Cardiac septum (tissue), 1 donor: Measurements from ENCODE around the gene ATP4B. TPM values are rescaled to one million over a fixed set of nuclear protein-coding genes. Genes with fewer than 3 reads are reported as not detected.
A peak's percentile ranks its signal among the peaks of the same experiment; 100 is the strongest.

ENCODE experiments used
- DNase-seq: peaks from one replicate; pipeline ENCODE4 v3.0.0-alpha.2; 2020; ENCODE audit warnings: low spot score
- intact Hi-C: fragments of 100-400 bp; cut with DNase I; formaldehyde crosslinking; loops from one replicate; pipeline ENCODE4 v1.14.0; 2022
- total RNA-seq: library from RNA; stranded (reverse); fragmentation: NEBNext Ultra II Directional; extraction: Animal tissue kit (Norgen Biotek cat#: 25700); gene quantifications from one replicate; pipeline ENCODE4 v1.2.1, GENCODE V29; 2021
- donor health status: DM: no; HTN: no; CAD: no.

The ATP4B gene
- total RNA-seq, 1 donor from 2014 or later: not detected

- intact Hi-C loops: no loop called here
- peak; percentile 54 for DNase-seq
These were observed 838 bp upstream of the ATP4B start for GRCh38 chr13:113658836-113659235.

GRCh38 chr13:113656831-113657671, 947 bp downstream of the ATP4B start:
- peak; percentile 68 for DNase-seq
- intact Hi-C loops: no loop called here

GRCh38 chr13:113656003-113656588, 1.9 kb downstream of the ATP4B start:
- intact Hi-C loops: no loop called here
- DNase-seq: peak; percentile 72

- peak; percentile 46 for DNase-seq
- intact Hi-C loops: no loop called here
These were observed 2.5 kb downstream of the ATP4B start for GRCh38 chr13:113655346-113656002.

GRCh38 chr13:113654591-113655345, 3.2 kb downstream of the ATP4B start:
- intact Hi-C loops: no loop called here
- DNase-seq: peak; percentile 59

- intact Hi-C loops: no loop called here
- DNase-seq: peak; percentile 26
These were observed 3.8 kb downstream of the ATP4B start for GRCh38 chr13:113654175-113654560.

GRCh38 chr13:113653264-113654174, 4.5 kb downstream of the ATP4B start:
- DNase-seq: peak; percentile 69
- intact Hi-C loops: no loop called here

- intact Hi-C loops: no loop called here
- peak; percentile 38 for DNase-seq
These were observed 5.4 kb downstream of the ATP4B start for GRCh38 chr13:113652404-113653263.

GRCh38 chr13:113651511-113652403, 6.2 kb downstream of the ATP4B start:
- peak; percentile 54 for DNase-seq
- intact Hi-C loops: no loop called here

GRCh38 chr13:113650731-113651148, 7.3 kb downstream of the ATP4B start:
- peak; percentile 71 for DNase-seq
- intact Hi-C loops: no loop called here

- peak; percentile 36 for DNase-seq
- intact Hi-C loops: no loop called here
These were observed 7.7 kb downstream of the ATP4B start for GRCh38 chr13:113650275-113650674.

- peak; percentile 39 for DNase-seq
- intact Hi-C loops: no loop called here
These were observed 8.8 kb downstream of the ATP4B start for GRCh38 chr13:113649212-113649611.

GRCh38 chr13:113648216-113648610, 9.8 kb downstream of the ATP4B start:
- intact Hi-C loops: no loop called here
- DNase-seq: no peak

- DNase-seq: peak; percentile 91
- intact Hi-C loops: no loop called here
These were observed 10.4 kb downstream of the ATP4B start for GRCh38 chr13:113647351-113648215.

GRCh38 chr13:113646921-113647340, 11.1 kb downstream of the ATP4B start:
- peak; percentile 46 for DNase-seq
- intact Hi-C loops: no loop called here

GRCh38 chr13:113646376-113646775, 11.6 kb downstream of the ATP4B start:
- peak; percentile 62 for DNase-seq

More at GRCh38 chr13:113646376-113646775, 11.6 kb downstream of the ATP4B start:
- intact Hi-C loops: no loop called here
